GM20000 (cell line): ENCODE results near the gene ARHGAP42.

ENCODE experiments used
- DNase-seq: peaks from one replicate; pipeline ENCODE4 v3.0.0; 2012; ENCODE audit warnings: low spot score
- TF ChIP-seq, protein P1 (sequence below): IDR thresholded peaks from 2 replicates; pipeline ENCODE4 v1.5.1; 2012; ENCODE audit warnings: mild to moderate bottlenecking, control low read depth; ENCODE audit errors: extremely low read depth, missing control alignments

ARHGAP42 gene

DNA sequence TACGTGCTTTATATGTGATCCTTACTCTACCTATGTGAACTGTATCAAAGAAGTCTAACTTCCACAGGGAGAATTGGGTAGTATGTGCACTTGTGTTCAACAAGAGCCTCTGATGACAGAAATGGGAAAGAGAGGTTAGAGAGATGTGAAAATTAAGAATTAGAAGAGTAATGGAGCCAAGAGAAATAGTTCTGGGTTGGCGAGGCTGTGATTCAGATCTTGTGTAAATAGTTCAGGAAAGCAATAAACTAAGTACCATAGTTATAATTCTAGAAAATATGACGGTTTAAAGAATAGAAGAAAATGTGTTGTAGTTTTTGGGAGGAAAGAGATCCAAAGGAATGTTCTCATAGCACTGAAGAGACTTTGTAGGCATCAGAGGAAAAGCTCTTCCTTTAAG is 112.4 kb downstream of the ARHGAP42 start:
- TF ChIP-seq, protein P1, sequence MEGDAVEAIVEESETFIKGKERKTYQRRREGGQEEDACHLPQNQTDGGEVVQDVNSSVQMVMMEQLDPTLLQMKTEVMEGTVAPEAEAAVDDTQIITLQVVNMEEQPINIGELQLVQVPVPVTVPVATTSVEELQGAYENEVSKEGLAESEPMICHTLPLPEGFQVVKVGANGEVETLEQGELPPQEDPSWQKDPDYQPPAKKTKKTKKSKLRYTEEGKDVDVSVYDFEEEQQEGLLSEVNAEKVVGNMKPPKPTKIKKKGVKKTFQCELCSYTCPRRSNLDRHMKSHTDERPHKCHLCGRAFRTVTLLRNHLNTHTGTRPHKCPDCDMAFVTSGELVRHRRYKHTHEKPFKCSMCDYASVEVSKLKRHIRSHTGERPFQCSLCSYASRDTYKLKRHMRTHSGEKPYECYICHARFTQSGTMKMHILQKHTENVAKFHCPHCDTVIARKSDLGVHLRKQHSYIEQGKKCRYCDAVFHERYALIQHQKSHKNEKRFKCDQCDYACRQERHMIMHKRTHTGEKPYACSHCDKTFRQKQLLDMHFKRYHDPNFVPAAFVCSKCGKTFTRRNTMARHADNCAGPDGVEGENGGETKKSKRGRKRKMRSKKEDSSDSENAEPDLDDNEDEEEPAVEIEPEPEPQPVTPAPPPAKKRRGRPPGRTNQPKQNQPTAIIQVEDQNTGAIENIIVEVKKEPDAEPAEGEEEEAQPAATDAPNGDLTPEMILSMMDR, result no peak
- no peak for DNase-seq

DNA sequence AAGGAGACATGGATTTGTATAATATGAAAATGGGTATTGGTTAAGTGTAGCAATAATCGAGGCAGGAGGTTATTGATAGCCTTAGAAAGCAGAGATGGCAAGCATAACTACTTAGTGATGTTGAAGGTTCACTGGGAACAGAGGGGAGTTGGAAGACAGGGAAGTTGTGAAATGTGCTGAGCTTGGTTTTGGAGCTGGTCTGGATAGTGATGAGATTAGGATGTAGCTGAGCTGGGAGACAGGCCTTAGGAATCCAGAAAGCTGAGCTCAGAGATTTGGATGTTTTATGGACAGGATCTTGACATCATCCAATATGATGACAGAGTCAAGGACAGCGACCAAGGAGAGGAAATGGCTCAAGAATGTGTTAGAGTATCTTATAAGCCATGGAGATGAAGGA is 113.1 kb downstream of the ARHGAP42 start:
- DNase-seq, result no peak
- TF ChIP-seq, protein P1, result no peak

DNA sequence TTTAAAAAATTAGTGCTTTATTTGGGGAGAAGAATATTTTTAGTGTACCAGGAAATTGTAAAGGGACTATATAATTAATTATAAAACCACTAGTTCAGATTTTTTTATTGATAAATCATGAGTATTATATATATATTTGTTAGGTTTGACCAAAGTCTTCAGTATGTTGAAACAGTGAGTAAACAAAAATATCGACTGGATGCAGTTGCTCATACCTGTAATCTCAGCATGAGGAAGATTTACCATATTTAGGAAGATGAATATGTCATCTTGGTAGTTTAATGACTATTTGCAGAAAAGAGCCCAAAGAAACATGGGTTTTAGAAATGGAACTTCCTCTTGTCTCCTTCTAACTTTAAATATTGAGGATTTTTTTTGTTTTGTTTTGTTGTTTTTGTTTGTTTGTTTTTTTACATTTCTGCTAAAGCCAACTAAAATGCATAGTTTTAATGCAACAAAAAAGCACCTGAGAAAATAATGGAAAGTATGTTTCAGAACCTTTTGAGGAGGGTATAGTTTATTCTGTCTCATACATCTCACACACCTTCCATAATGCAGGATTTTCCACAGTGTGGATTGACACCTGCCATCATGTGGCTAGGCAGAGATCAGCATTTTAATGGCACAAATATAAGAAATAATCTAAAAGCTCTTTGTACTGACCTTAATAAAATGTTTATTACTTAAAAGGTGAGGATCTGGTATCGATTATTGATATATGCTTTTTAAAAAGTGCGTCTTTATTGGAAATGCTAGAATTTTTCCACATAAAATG is 114.3 kb downstream of the ARHGAP42 start:
- no peak for DNase-seq
- TF ChIP-seq, protein P1, result no peak

DNA sequence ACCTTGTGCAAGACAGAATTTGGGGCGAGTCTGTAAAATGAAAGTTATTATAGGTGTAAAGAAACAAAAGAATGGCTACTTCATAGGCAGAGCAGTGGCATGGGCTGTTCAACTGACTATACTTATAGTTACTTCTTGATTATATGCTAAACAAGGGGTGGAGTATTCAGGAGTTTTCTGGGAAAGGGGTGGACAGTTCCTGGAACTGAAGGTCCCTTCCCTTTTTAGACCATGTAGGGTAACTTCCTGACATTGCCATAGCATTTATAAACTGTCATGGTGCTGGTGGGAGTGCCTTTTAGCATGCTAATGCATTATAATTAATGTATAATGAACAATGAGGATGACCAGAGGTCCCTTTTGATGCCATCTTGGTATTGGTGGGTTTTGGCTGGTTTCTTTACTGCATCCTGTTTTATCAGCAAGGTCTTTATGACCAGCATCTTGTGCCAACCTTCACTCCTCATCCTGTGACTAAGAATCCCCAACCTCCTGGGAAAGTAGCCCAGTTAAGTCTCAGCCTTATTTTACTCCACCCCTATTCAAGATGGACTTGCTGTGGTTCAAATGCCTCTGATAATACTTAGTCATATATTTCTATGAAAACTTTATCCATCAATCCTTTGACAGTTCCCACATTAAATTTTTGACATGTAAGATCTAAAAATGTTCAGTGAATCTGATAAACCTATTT is 118.6 kb downstream of the ARHGAP42 start:
- TF ChIP-seq, protein P1, result no peak
- DNase-seq, result no peak

DNA sequence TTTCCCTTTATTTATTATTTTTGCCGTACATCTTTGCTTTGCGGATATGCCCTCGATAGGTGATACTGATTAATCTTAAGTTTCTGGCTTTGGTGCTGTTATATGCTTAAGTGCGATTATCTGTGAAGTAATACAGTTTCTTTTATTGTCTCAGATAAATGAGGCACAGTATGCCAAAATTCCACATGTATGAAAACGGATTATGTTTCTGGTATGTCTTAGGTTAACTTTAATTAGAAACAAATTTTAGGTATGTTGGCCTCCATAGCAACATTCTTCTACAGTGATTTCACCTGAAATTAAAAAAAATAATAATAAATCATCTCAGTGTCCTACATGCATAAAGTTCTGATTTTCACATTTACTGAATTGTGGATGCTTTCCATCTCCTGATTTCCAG is 119.2 kb downstream of the ARHGAP42 start:
- DNase-seq, result no peak
- TF ChIP-seq, protein P1, result no peak

DNA sequence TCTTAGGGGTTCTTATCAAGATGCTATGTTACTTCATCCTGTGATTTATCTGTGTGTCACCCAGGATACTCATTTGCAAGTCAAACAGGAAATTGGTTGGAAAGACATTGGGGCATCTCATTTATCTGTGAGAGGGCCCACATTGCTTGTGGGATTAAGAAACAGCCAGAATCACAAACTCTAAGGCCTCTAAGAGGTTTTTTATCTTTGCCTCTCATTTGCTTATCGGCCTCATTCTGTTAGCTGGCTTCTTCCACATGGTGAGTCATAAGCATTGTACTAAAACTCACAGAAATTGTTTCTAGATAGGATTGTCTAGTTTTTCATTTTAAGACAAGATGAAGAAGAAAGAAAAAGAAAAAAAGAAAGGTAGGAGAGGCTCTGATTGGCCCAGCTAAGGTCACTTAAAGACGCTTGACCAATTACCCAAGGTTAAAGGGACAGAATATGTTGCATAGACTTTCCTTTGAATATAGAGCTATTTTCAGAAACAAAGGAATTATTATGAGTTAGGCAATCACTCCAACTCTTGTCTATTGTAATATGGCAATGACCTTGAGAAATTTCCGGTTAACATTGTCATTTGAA is 121.9 kb downstream of the ARHGAP42 start:
- no peak for DNase-seq
- TF ChIP-seq, protein P1, result no peak

DNA sequence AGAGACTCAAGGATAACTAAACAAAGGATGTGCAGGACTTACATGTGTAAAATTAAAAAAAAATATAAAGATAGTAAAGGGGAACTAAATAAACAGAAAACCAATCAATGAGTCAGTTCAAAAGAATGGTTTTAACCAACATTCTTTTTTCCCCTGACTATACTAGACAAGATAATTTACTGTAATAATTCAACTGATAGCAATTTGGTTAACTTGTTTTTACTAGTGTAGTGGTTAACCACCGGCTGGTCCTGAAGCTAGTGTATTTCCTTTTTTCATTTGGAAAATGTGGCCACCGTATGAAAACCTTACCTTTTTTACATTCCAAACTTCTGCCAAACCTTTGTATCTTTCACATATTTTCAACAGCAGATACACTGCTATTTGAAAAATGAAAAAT is 123.1 kb downstream of the ARHGAP42 start:
- DNase-seq, result no peak
- TF ChIP-seq, protein P1, result no peak
